ENCODE data around the gene GOLGA6L7.
"Not testable (repeated sequence)": the region's sequence is repeated elsewhere in the genome, so short reads cannot be mapped to it uniquely, and the experiment has no call there.

GRCh38 chr15:28840285-28840684 is 8.2 kb downstream of the GOLGA6L7 start:
- not testable (repeated sequence) for TF ChIP-seq CTCF (IDR thresholded peaks at IDR 0.05; ENCODE audit: low read depth, low read length); POLR2A (IDR thresholded peaks at IDR 0.05; ENCODE audit: extremely low read depth, insufficient read length); MYC (IDR thresholded peaks at IDR 0.05; ENCODE audit: low read depth, low read length)
